ENCODE results near the gene TNFRSF1A. TPM values are rescaled to one million over a fixed set of nuclear protein-coding genes. Genes with fewer than 3 reads are reported as not detected.

TNFRSF1A gene
- total RNA-seq, 1 donor from 2014 or later, result 271 TPM

- H3K27ac ChIP-seq, result peak overlapping the region; percentile 83
Observed at GRCh38 chr12:6324936-6325750, 16.7 kb downstream of the TNFRSF1A start.

GRCh38 chr12:6323995-6324711, 17.7 kb downstream of the TNFRSF1A start:
- H3K27ac ChIP-seq, result peak overlapping the region; percentile 83
- peak overlapping the region in 1 of 2 donors; percentile 30 for H3K4me3 ChIP-seq
- no peaks in the 10 kb centered on the region for H3K27me3 ChIP-seq
- intact Hi-C loops (cut with DNase I), result loop anchor here (2.0 kb wide), 1 partner anchor 55 kb away; no protein-coding TSS in a partner anchor
- peaks cover 0 to 17% of the 10 kb centered on the region in 2 donors for H3K36me3 ChIP-seq
- DNase-seq (ENCODE audit: extremely low spot score in 2 of 2), result no peak
- TF ChIP-seq CTCF (IDR thresholded peaks at IDR 0.05) (no peak), POLR2AphosphoS5 (IDR thresholded peaks at IDR 0.05; ENCODE audit: insufficient read depth in 1 of 2, low read depth in 1 of 2) (no peak), POLR2A (IDR thresholded peaks at IDR 0.05) (no peak)
- no peaks in the 10 kb centered on the region for H3K9me3 ChIP-seq
- peaks cover 69% of the 10 kb centered on the region for H3K4me1 ChIP-seq

More at GRCh38 chr12:6324936-6325750, 16.7 kb downstream of the TNFRSF1A start:
- intact Hi-C loops (cut with DNase I), result loop anchor here (2.0 to 5.0 kb wide), 2 partner anchors 54 to 227 kb away; no protein-coding TSS in a partner anchor
- peaks cover 0 to 27% of the 10 kb centered on the region in 2 donors for H3K36me3 ChIP-seq
- TF ChIP-seq POLR2AphosphoS5 (IDR thresholded peaks at IDR 0.05; ENCODE audit: insufficient read depth in 1 of 2, low read depth in 1 of 2), result no peak
- TF ChIP-seq POLR2A (IDR thresholded peaks at IDR 0.05), result no peak
- TF ChIP-seq CTCF (IDR thresholded peaks at IDR 0.05), result no peak
- no peaks in the 10 kb centered on the region for H3K27me3 ChIP-seq
- no peak for DNase-seq (ENCODE audit: extremely low spot score in 2 of 2)
- H3K9me3 ChIP-seq, result no peaks in the 10 kb centered on the region
- H3K4me3 ChIP-seq, result no peak overlapping the region
- peaks cover 69% of the 10 kb centered on the region for H3K4me1 ChIP-seq

- TF ChIP-seq POLR2A (IDR thresholded peaks at IDR 0.05) (no peak), POLR2AphosphoS5 (IDR thresholded peaks at IDR 0.05; ENCODE audit: insufficient read depth in 1 of 2, low read depth in 1 of 2) (peak; percentile 65 to 84), CTCF (IDR thresholded peaks at IDR 0.05) (no peak)
- peak overlapping the region in 1 of 2 donors; percentile 30 for H3K4me3 ChIP-seq
Observed at GRCh38 chr12:6323340-6323994, 18.4 kb downstream of the TNFRSF1A start.

GRCh38 chr12:6322969-6323339, 18.9 kb downstream of the TNFRSF1A start:
- intact Hi-C loops (cut with DNase I), result no loop called here
- TF ChIP-seq CTCF (IDR thresholded peaks at IDR 0.05) (no peak), POLR2AphosphoS5 (IDR thresholded peaks at IDR 0.05; ENCODE audit: insufficient read depth in 1 of 2, low read depth in 1 of 2) (no peak), POLR2A (IDR thresholded peaks at IDR 0.05) (no peak)
- Histone ChIP-seq H3K27me3 (no peaks in the 10 kb centered on the region), H3K4me1 (peaks cover 64% of the 10 kb centered on the region), H3K4me3 (no peak overlapping the region), H3K9me3 (no peaks in the 10 kb centered on the region), H3K27ac (peak overlapping the region; percentile 83), H3K36me3 (peaks cover 0 to 5% of the 10 kb centered on the region in 2 donors)
- DNase-seq (ENCODE audit: extremely low spot score in 2 of 2), result no peak

More at GRCh38 chr12:6323340-6323994, 18.4 kb downstream of the TNFRSF1A start:
- peaks cover 69% of the 10 kb centered on the region for H3K4me1 ChIP-seq
- DNase-seq (ENCODE audit: extremely low spot score in 2 of 2), result no peak
- peak overlapping the region; percentile 83 for H3K27ac ChIP-seq
- peaks cover 0 to 10% of the 10 kb centered on the region in 2 donors for H3K36me3 ChIP-seq
- intact Hi-C loops (cut with DNase I), result no loop called here
- no peaks in the 10 kb centered on the region for H3K27me3 ChIP-seq
- no peaks in the 10 kb centered on the region for H3K9me3 ChIP-seq
